ENCODE measurements around the gene COPS2.

GRCh38 chr15:49131403-49131802, 24.0 kb downstream of the COPS2 start:
- no peak for TF ChIP-seq EZH2 (IDR thresholded peaks at IDR 0.05; ENCODE audit: borderline replicate concordance)
- TF ChIP-seq CTCF (IDR thresholded peaks at IDR 0.05; ENCODE audit: poor library complexity): no peak
- TF ChIP-seq EZH2phosphoT487 (IDR thresholded peaks at IDR 0.05; ENCODE audit: low read depth, severe bottlenecking, unreplicated experiment): no peak
